ENCODE data around the gene CELF4. TPM values are rescaled to one million over a fixed set of nuclear protein-coding genes. Genes with fewer than 3 reads are reported as not detected.

The CELF4 gene
- total and polyA plus RNA-seq, 12 donors, result 0.42 to 16.9 (median 3.9) TPM; not detected in 1

GRCh38 chr18:37265382-37265781 lies 300.2 kb downstream of the CELF4 start:
- no peak for DNase-seq
- Histone ChIP-seq H3K9me3 (replicated peaks in 1 of 3) (no peaks in the 10 kb centered on the region), H3K36me3 (replicated peaks in 1 of 2) (no peaks in the 10 kb centered on the region), H3K27ac (no peak overlapping the region), H3K27me3 (no peaks in the 10 kb centered on the region), H3K4me1 (replicated peaks in 1 of 2) (no peaks in the 10 kb centered on the region), H3K4me3 (no peak overlapping the region)
- 58 to 83% (median 61%) methylated on average over 2 of the region's 2 CpGs for WGBS, 4 donors
- TF ChIP-seq POLR2A (IDR thresholded peaks at IDR 0.05) (no peak), CTCF (IDR thresholded peaks at IDR 0.05) (no peak)
- intact Hi-C loops (cut with DNase I), result no loop called here

- H3K27me3 ChIP-seq, result no peaks in the 10 kb centered on the region
- no peaks in the 10 kb centered on the region for H3K4me1 ChIP-seq (replicated peaks in 1 of 2)
- TF ChIP-seq POLR2A (IDR thresholded peaks at IDR 0.05) (no peak), CTCF (IDR thresholded peaks at IDR 0.05) (no peak)
- H3K27ac ChIP-seq, result no peak overlapping the region
- H3K36me3 ChIP-seq (replicated peaks in 1 of 2), result no peaks in the 10 kb centered on the region
- 77 to 93% (median 87%) methylated on average over 14 of the region's 14 CpGs for WGBS, 4 donors
- H3K9me3 ChIP-seq (replicated peaks in 1 of 3), result no peaks in the 10 kb centered on the region
- H3K4me3 ChIP-seq, result no peak overlapping the region
- DNase-seq, result no peak
- intact Hi-C loops (cut with DNase I), result no loop called here
These were observed 300.6 kb downstream of the CELF4 start for GRCh38 chr18:37264956-37265355.

- Histone ChIP-seq H3K27ac (no peak overlapping the region), H3K4me1 (replicated peaks in 1 of 2) (no peaks in the 10 kb centered on the region), H3K27me3 (no peaks in the 10 kb centered on the region), H3K4me3 (no peak overlapping the region), H3K9me3 (replicated peaks in 1 of 3) (no peaks in the 10 kb centered on the region), H3K36me3 (replicated peaks in 1 of 2) (no peaks in the 10 kb centered on the region)
- DNase-seq, result no peak
- intact Hi-C loops (cut with DNase I), result no loop called here
- 79 to 89% (median 86%) methylated on average over 8 of the region's 8 CpGs for WGBS, 4 donors
- TF ChIP-seq POLR2A (IDR thresholded peaks at IDR 0.05) (no peak), CTCF (IDR thresholded peaks at IDR 0.05) (no peak)
These were observed 303.6 kb downstream of the CELF4 start for GRCh38 chr18:37261988-37262387.

GRCh38 chr18:37261246-37261840 lies 304.3 kb downstream of the CELF4 start:
- intact Hi-C loops (cut with DNase I), result no loop called here
- no peak for TF ChIP-seq POLR2A (IDR thresholded peaks at IDR 0.05)
- no peak for TF ChIP-seq CTCF (IDR thresholded peaks at IDR 0.05)
- no peaks in the 10 kb centered on the region for H3K9me3 ChIP-seq (replicated peaks in 1 of 3)
- H3K36me3 ChIP-seq (replicated peaks in 1 of 2), result no peaks in the 10 kb centered on the region
- H3K27me3 ChIP-seq, result no peaks in the 10 kb centered on the region
- 87 to 95% (median 91%) methylated on average over 7 to 11 of the region's 11 CpGs for WGBS, 4 donors
- DNase-seq, result no peak
- H3K4me3 ChIP-seq, result no peak overlapping the region
- no peak overlapping the region for H3K27ac ChIP-seq
- no peaks in the 10 kb centered on the region for H3K4me1 ChIP-seq (replicated peaks in 1 of 2)
